ENCODE results near the gene FGFR4. TPM values are rescaled to one million over a fixed set of nuclear protein-coding genes. Genes with fewer than 3 reads are reported as not detected.

FGFR4 gene
- total RNA-seq: 50.0 and 54.6 TPM in 2 replicates

DNA sequence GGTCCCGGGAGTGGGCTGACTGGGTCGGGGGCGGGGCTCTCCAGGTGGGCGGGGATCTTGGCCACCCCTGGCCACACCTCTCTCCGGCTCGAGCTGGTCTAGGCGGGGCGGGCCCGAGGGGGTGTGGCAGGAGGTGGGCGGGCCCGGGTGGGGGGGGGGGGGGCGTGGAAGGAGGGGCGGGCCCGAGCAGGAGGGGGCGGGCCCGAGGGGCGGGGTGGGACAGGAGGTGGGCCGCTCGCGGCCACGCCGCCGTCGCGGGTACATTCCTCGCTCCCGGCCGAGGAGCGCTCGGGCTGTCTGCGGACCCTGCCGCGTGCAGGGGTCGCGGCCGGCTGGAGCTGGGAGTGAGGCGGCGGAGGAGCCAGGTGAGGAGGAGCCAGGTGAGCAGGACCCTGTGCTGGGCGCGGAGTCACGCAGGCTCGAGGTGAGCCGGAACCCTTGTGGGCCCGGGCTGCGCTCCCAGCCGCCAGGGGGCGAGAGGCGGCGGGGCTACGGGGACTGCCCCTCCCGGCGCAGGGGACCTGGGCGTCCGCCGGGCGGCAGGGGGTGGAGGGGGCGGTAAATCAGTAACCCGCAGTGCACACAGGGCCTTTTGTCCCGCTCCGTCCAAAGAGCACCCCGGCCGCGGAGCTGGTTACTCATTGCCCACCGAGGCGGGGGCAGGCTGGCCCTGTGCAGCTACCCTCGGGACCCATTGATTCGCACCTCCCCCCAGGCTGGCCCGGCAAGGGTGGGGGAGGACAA is at the start of gene FGFR4:
Gene FGFR4, plus strand, starts transcription at position 262 of the 744 bp plus-strand sequence. CDS start 2,688 bp downstream, outside the sequence.
- peak within 1 kb of the TSS; percentile 61 for H3K4me3 ChIP-seq (ENCODE audit: low read depth, low read length)
- peak; percentile 71 for TF ChIP-seq CTCF (conservative IDR thresholded peaks at IDR 0.05; ENCODE audit: low read depth, low read length)
- DNase-seq (ENCODE audit: low read depth): peak; percentile 27

- DNase-seq (ENCODE audit: low read depth): no peak
- H3K4me3 ChIP-seq (ENCODE audit: low read depth, low read length): no peak overlapping the region
- TF ChIP-seq CTCF (conservative IDR thresholded peaks at IDR 0.05; ENCODE audit: low read depth, low read length): no peak
Measured at GRCh38 chr5:177036921-177037320, 49.8 kb upstream of the FGFR4 start.

DNA sequence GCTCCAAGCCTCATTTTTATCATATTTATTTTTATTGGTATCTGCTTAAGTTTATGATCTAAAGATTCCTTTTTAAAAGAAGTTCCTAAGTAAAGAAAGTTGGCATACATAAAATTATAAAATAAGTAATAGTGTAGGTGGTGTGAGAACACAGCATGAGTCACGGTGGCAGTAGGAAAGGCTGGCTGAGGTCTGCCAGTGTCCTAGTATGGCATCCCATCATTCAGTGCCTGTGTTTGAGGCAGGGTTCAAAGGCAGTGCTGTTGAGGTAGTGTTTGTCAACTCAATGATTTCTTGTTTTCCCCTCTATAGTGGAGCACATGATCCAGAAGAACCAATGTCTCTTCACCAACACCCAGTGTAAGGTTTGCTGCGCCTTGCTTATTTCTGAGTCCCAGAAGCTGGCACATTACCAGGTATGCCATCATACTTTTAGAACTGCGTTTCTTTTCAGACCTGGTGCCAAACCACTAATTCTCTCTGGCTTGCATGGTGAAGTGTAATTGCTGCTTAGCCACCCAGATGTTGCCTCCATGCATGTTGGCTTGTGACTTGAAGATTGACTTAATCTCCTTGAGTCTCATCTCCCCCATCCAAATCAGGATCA is 45.8 kb upstream of the FGFR4 start:
- peak; percentile 23 for DNase-seq (ENCODE audit: low read depth)
- TF ChIP-seq CTCF (conservative IDR thresholded peaks at IDR 0.05; ENCODE audit: low read depth, low read length): no peak
- no peak overlapping the region for H3K4me3 ChIP-seq (ENCODE audit: low read depth, low read length)

DNA sequence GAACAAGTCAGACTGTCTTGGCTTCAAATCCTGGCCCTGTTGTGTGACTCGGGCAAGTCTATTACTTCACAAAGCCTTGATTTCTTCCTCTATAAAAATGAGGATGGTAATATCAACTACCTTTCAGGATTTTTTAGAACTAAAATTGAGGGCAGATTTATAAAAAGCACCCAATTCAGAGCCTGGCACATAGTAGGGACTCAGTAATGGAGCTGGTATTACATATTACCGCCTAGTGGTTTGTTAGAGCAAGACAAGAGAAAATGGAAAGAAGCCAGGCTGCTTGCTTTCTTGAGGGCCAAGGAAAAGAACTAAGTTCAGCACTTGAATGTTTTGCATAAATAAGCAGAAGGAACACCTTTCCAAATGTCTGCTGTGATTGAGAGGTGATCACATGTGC is 44.8 kb upstream of the FGFR4 start:
- no peak for DNase-seq (ENCODE audit: low read depth)
- no peak overlapping the region for H3K4me3 ChIP-seq (ENCODE audit: low read depth, low read length)
- TF ChIP-seq CTCF (conservative IDR thresholded peaks at IDR 0.05; ENCODE audit: low read depth, low read length): no peak

DNA sequence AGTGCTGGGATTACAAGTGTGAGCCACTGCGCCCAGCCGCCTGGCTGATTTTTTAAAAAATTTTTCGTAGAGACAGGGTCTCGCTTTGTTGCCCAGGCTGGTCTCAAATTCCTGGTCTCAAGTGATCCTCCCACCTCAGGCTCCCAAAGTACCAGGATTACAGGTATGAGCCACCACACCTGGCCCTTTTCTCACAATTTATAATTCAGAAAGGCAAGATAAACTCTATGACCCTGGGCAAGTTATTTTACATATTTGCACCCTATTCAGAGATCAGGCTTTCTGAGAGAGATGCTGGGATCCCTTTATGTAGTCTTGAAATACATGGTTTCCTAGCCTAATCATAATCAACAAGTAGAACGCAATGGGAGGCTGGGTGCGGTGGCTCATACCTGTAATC is 43.6 kb upstream of the FGFR4 start:
- no peak overlapping the region for H3K4me3 ChIP-seq (ENCODE audit: low read depth, low read length)
- TF ChIP-seq CTCF (conservative IDR thresholded peaks at IDR 0.05; ENCODE audit: low read depth, low read length): no peak
- no peak for DNase-seq (ENCODE audit: low read depth)

- DNase-seq (ENCODE audit: low read depth): no peak
- H3K4me3 ChIP-seq (ENCODE audit: low read depth, low read length): no peak overlapping the region
- TF ChIP-seq CTCF (conservative IDR thresholded peaks at IDR 0.05; ENCODE audit: low read depth, low read length): no peak
Measured at GRCh38 chr5:177043958-177044357, 42.8 kb upstream of the FGFR4 start.

Data from epithelial cell of proximal tubule (primary cell).